Motor neuron (in vitro differentiated cells): ENCODE results near the gene ALKBH4. TPM values are rescaled to one million over a fixed set of nuclear protein-coding genes. Genes with fewer than 3 reads are reported as not detected.
"Not testable (repeated sequence)": the region's sequence is repeated elsewhere in the genome, so short reads cannot be mapped to it uniquely, and the experiment has no call there.

ENCODE experiments used
- ATAC-seq, 8 experiments: fragments of 200-7000 bp; cut with Tn5 transposase; replicated peaks in 6 of 8; 2 replicates each; pipeline ENCODE4 v1.8.0; 2021; ENCODE audit warnings: mild to moderate bottlenecking in 8 of 8, moderate library complexity in 8 of 8
- H3K27ac ChIP-seq, 2 donors: fragments of 250-450 bp; sonication (Bioruptor Pico); 2 replicates each; pipeline ENCODE4 v1.9.0; 2021; ENCODE audit warnings: antibody characterized with exemption in 2 of 2, mild to moderate bottlenecking in 2 of 2, moderate library complexity in 1 of 2
- H3K4me1 ChIP-seq, 2 donors: fragments of 250-450 bp; sonication (Bioruptor Pico); replicated peaks in 1 of 2; 2 replicates each; pipeline ENCODE4 v1.6.1; 2021; ENCODE audit warnings: antibody characterized with exemption in 2 of 2, mild to moderate bottlenecking in 2 of 2, moderate library complexity in 1 of 2
- H3K4me3 ChIP-seq, 5 donors: fragments of 250-450 bp; sonication (Bioruptor Pico); 2 replicates each; pipeline ENCODE4 v1.9.0; 2021; ENCODE audit warnings: antibody characterized with exemption in 5 of 5, mild to moderate bottlenecking in 5 of 5, moderate library complexity in 4 of 5
- WGBS, 10 experiments: fragments of 450-650 bp; shearing (Covaris generic); methylation state at CpG; one replicate each; pipeline ENCODE4 v1.0.0; 2022; 5-methylcytosine and 5-hydroxymethylcytosine counted together
- in situ Hi-C, 9 experiments: fragments of 400-800 bp; cut with MboI; loops; one replicate each; pipeline ENCODE4 v1.15.0; 2021; ENCODE audit warnings: low sequenced_read_pairs in 9 of 9, low pct_unique_long_range_greater_than_20kb in 2 of 9; ENCODE audit not compliant: unreplicated experiment in 9 of 9
- total RNA-seq, 8 experiments: library from RNA; unstranded; fragments of 300-600 nt; gene quantifications; 2 replicates each; pipeline versions ENCODE4 v1.2.3 to v1.2.4, GENCODE V29; 2022

Gene ALKBH4
- total RNA-seq, 8 experiments from 2014 or later = 6.9 to 16.7 (median 10.7) TPM

GRCh38 chr7:102494026-102494425, 29.4 kb upstream of the ALKBH4 start:
- H3K4me1 ChIP-seq, H3K27ac ChIP-seq, H3K4me3 ChIP-seq, ATAC-seq, in situ Hi-C loops: not testable (repeated sequence)
- no CpG with 5 or more reads among the region's 15 CpGs for WGBS, 10 experiments

- H3K27ac ChIP-seq, H3K4me1 ChIP-seq, H3K4me3 ChIP-seq, in situ Hi-C loops: not testable (repeated sequence)
- peak; percentile 80 to 90 (median 88) for ATAC-seq
- no CpG with 5 or more reads among the region's 33 CpGs for WGBS, 10 experiments
Observed at GRCh38 chr7:102493220-102493935, 28.7 kb upstream of the ALKBH4 start.

DNA sequence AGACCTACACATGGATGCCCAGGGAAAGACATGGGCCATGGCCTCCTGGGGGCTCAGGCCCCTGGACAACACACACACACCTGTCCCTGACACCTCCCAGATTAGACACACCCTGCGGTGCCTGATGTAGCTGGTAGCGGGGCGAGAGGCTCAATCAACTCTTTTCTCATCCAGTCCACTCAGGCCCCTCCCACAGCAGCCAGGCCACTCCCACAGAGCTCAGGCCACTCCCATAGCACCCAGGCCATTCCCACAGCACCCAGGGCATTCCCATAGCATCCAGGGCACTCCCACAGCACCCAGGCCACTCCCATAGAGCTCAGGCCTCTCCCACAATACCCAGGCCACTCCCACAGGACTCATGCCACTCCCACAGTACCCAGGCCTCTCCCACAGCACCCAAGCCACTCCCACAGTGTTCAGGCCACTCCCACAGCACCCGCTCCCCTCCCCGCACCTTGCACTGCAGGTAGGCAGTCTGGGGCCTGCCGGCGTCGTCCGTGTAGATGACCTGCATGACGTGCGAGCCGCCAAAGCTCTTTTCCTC, 25.9 kb upstream of the ALKBH4 start:
- H3K4me1 ChIP-seq, H3K27ac ChIP-seq, in situ Hi-C loops, H3K4me3 ChIP-seq: not testable (repeated sequence)
- peak; percentile 2 to 91 (median 46) for ATAC-seq
- no CpG with 5 or more reads among the region's 12 CpGs for WGBS, 10 experiments

DNA sequence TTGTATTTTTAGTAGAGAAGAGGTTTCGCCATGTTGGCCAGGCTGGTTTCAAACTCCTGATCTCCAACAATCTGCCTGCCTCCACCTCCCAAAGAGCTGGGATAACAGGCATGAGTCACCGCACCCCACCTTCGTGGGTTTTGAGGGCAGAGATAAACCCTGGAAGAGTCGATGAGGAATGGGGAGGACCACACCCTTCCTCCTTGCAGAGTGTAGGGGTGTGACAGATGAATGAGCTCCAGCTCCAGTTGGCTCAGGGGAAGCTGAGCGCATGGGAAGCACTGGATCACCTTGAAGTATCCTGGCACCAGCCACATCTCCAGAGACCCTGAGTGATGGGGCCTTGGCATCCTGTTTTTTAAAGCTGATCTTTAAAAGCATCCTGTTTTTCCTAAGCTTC, 19.7 kb upstream of the ALKBH4 start:
- in situ Hi-C loops, H3K4me3 ChIP-seq, H3K27ac ChIP-seq, H3K4me1 ChIP-seq: not testable (repeated sequence)
- peak in 3 of 8 experiments; percentile 51 to 95 (median 88) for ATAC-seq
- no CpG with 5 or more reads among the region's 5 CpGs for WGBS, 10 experiments

DNA sequence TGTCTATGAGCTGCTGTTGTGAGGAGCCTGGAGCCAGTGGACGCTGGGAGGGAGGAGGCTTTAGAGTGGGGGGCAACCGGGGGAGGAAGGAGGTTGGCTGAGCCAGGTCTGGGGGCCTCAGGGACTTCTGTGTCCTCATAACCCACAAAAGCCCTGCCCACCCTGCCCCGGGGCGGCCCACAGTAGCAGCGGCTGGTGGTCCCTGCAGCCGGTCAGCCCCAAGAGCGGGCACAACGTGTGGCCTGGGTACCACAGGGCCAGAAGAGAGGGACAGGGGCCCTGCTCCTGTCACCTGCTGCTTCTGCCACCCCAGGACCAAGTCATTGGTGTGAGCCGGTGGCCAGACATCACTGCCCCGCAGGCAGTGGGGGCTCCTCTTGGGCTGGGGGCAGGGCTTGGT, 17.3 kb upstream of the ALKBH4 start:
- H3K4me3 ChIP-seq, H3K27ac ChIP-seq, H3K4me1 ChIP-seq, ATAC-seq, in situ Hi-C loops: not testable (repeated sequence)
- WGBS, 10 experiments = no CpG with 5 or more reads among the region's 10 CpGs

GRCh38 chr7:102479982-102480637, 15.4 kb upstream of the ALKBH4 start:
- ATAC-seq = peak in 1 of 8 experiments; percentile 1
- no CpG with 5 or more reads among the region's 11 CpGs for WGBS, 10 experiments
- in situ Hi-C loops, H3K27ac ChIP-seq, H3K4me1 ChIP-seq, H3K4me3 ChIP-seq: not testable (repeated sequence)

DNA sequence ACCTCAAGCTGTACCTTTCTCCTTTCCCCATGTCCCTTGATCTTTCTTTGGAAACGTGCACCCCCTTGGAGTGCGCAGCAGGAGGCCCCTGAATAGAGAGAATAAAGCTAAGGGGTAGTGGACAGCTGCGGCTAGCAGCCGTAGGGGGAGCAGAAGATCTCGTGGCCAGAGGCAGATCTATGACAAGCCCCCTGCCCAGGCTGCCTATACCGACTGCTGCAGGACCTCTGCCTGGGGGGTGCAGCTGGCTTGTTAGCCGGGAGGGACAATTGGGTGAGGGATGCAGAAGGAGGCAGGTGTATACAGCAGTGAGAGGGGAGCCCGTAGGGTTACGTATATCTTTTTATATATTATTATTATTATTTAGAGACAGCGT, 14.5 kb upstream of the ALKBH4 start:
- H3K4me3 ChIP-seq = not testable (repeated sequence)

DNA sequence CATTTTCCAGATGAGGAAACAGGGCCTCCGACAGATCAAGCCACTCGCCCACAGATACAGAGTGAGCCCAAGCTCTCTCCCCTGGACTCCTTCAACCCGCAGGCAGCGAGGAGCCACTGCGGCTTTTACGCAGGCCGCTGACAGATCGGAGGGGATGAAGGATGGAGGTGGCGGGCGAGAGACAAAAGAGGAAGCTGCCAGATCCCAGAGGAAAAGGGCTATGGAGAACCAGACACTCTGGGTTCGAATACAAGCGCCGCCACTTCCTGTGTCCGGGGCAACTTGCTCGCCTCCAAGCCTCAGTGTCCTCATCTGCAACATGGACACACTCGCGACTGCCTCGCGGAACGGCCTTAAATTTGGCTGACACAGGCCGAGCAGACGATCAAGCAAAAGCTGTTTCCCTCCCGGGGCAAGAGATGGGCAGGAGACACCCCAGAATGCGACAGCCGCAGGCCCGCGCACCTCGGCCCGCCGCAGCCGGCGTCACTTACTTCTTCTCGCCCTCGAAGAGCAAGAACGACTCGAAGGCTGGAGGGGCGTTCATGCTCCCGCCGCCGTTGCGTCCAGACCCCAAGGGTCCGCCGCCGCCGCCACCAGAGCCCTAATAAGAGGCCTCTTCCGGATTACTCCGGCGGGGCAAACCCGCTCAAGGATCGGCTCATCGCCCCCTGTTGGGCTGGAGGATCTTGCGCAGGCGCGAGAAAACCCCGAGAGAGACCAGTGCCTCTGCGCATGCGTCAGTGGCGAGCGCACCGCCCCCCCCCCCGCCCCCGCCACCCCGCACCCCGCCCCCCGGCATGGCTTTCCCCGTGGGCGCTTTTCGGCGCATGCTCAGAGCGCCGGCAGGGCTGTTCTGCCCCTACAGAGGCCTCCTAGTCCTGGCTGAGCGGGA, 13.9 kb upstream of the ALKBH4 start, which contains the start of gene POLR2J:
Gene POLR2J (minus strand): TSS at position 609 of the 895 bp plus-strand sequence. CDS start 62 bp downstream, at position 547.
- no CpG with 5 or more reads among the region's 72 CpGs for WGBS, 10 experiments
- H3K27ac ChIP-seq = peak within 1 kb of the TSS in 1 of 2 donors; percentile 81
- peak within 1 kb of the TSS; percentile 34 to 73 (median 65) for H3K4me3 ChIP-seq
- ATAC-seq = peak; percentile 88 to 95 (median 92)
- in situ Hi-C loops, H3K4me1 ChIP-seq: not testable (repeated sequence)

More for the DNA sequence above, 14.5 kb upstream of the ALKBH4 start:
- peak in 6 of 8 experiments; percentile 40 to 67 (median 58) for ATAC-seq
- in situ Hi-C loops, H3K4me1 ChIP-seq, H3K27ac ChIP-seq: not testable (repeated sequence)
- no CpG with 5 or more reads among the region's 10 CpGs for WGBS, 10 experiments

- WGBS, 10 experiments = no CpG with 5 or more reads among the region's 19 CpGs
- in situ Hi-C loops, H3K27ac ChIP-seq, H3K4me1 ChIP-seq, ATAC-seq, H3K4me3 ChIP-seq: not testable (repeated sequence)
Observed at GRCh38 chr7:102474736-102475435, 10.2 kb upstream of the ALKBH4 start.

DNA sequence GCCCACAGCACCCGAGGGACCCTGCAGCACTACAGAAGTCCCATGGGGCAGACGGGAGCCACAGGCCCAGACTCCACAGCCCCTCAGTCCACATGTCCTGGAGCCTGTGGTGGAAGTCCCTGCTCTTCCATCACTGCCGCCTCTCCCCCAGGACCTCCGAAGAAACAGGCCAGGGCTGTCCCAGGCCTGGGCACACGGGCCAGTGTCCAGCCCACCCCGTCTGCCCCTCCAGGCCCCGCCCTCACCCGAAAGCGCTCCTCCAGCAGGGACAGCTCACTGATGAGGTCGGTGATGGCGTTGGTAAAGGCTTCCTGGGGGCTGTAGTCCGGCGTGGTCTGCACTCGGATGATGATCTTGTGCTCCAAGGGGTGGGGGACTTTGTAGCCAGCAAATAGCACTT, 9.5 kb upstream of the ALKBH4 start:
- in situ Hi-C loops, H3K27ac ChIP-seq, ATAC-seq, H3K4me1 ChIP-seq, H3K4me3 ChIP-seq: not testable (repeated sequence)
- no CpG with 5 or more reads among the region's 14 CpGs for WGBS, 10 experiments

DNA sequence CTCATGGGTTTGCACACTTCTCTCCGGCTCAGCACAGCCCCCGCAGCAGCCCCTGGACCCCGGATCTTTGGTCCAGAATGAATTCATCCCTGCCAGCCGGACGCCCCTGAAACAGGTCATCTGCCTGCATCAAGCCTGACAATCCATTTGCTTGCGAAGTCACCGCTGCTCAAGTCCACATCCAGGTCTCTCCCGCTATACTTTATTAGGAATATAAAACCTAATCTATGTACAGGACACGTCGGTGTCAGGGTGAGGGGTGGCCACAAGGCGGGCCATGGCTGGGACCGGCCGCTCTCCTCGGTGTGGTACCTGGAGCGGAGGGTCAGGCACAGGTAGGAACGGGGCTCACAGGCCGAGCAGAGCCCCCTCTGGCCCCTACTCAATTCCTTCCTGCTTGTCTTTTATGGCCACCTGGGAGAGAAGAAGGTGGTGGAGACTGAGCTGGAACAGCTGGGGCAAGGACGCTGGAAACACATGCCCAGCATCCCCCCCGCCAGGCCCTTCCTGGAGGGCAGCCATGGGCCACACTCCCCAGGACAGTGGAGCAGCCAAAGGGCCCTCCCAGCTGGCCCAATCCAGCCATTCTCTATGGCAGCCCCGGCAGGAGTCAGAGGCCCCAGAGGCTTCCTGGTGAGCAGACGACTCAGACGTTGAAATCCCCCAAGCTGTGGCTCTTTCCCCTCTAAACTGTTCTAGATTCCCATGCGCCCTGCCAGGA, 8.8 kb upstream of the ALKBH4 start:
- no peak overlapping the region for H3K27ac ChIP-seq
- in situ Hi-C loops = no loop called here
- H3K4me1 ChIP-seq = no peaks in the 10 kb centered on the region
- peak in 3 of 8 experiments; percentile 13 to 17 (median 15) for ATAC-seq
- H3K4me3 ChIP-seq = no peak overlapping the region
- 82 to 96% (median 93%) methylated on average over 3 to 6 of the region's 23 CpGs; no CpG with 5 or more reads in 5 of the 10 experiments for WGBS, 10 experiments
